Rectal smooth muscle tissue (tissue), 1 donor: Measurements from ENCODE around the gene LOXL1.

Experiments used
- H3K27ac ChIP-seq: one replicate; pipeline ENCODE4 v1.7.0; 2013; ENCODE audit warnings: low read depth, low read length, inconsistent platforms
- H3K27me3 ChIP-seq: one replicate; pipeline ENCODE4 v1.7.0; 2013; ENCODE audit warnings: low read length; ENCODE audit not compliant: control insufficient read depth, insufficient read depth
- H3K36me3 ChIP-seq: one replicate; pipeline ENCODE4 v1.7.0; 2013; ENCODE audit warnings: low read length; ENCODE audit not compliant: control insufficient read depth, insufficient read depth
- H3K4me1 ChIP-seq: one replicate; pipeline ENCODE4 v1.7.0; 2013; ENCODE audit warnings: low read length; ENCODE audit not compliant: control insufficient read depth, insufficient read depth
- H3K4me3 ChIP-seq: one replicate; pipeline ENCODE4 v1.7.0; 2013; ENCODE audit warnings: low read length
- H3K9ac ChIP-seq: one replicate; pipeline ENCODE4 v1.7.0; 2013; ENCODE audit warnings: low read length

LOXL1 gene

DNA sequence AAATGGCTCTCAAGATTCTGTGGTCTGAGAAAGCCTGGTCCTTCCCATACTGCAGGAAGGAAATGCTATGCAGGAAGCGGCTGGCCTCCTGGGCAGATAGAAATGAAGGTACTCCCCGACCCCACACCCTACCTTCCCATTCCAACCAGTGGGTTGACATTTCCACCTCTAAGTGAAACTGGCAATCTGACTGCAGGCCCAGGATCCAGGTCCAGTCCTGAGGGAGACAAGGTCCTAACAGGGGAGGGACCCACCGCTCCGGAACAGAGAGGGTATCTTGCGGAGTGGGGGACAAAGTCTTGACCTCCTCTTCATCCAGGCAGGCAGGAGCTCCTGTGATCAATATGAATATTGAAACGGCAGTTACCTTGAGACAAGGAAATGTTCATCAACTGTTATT, 6.6 kb upstream of the LOXL1 start:
- Histone ChIP-seq H3K36me3 (no peaks in the 10 kb centered on the region), H3K4me1 (peaks cover 16% of the 10 kb centered on the region)

GRCh38 chr15:73921254-73921925, 4.9 kb upstream of the LOXL1 start:
- Histone ChIP-seq H3K36me3 (no peaks in the 10 kb centered on the region), H3K4me1 (peaks cover 21% of the 10 kb centered on the region), H3K9ac (no peak overlapping the region), H3K27ac (no peak overlapping the region), H3K27me3 (no peaks in the 10 kb centered on the region), H3K4me3 (no peak overlapping the region)

More for the DNA sequence above, 6.6 kb upstream of the LOXL1 start:
- Histone ChIP-seq H3K27me3 (no peaks in the 10 kb centered on the region), H3K27ac (no peak overlapping the region), H3K4me3 (no peak overlapping the region), H3K9ac (no peak overlapping the region)

GRCh38 chr15:73922186-73923151, 3.8 kb upstream of the LOXL1 start:
- Histone ChIP-seq H3K27ac (no peak overlapping the region), H3K4me1 (peaks cover 21% of the 10 kb centered on the region)

GRCh38 chr15:73923156-73923487, 3.1 kb upstream of the LOXL1 start:
- Histone ChIP-seq H3K27ac (no peak overlapping the region), H3K4me3 (no peak overlapping the region), H3K36me3 (no peaks in the 10 kb centered on the region), H3K9ac (no peak overlapping the region), H3K27me3 (no peaks in the 10 kb centered on the region), H3K4me1 (peaks cover 24% of the 10 kb centered on the region)

More at GRCh38 chr15:73922186-73923151, 3.8 kb upstream of the LOXL1 start:
- H3K4me3 ChIP-seq, result no peak overlapping the region
- no peak overlapping the region for H3K9ac ChIP-seq
- no peaks in the 10 kb centered on the region for H3K27me3 ChIP-seq
- H3K36me3 ChIP-seq, result no peaks in the 10 kb centered on the region

GRCh38 chr15:73923488-73924164, 2.6 kb upstream of the LOXL1 start:
- Histone ChIP-seq H3K4me1 (peaks cover 25% of the 10 kb centered on the region), H3K4me3 (no peak overlapping the region), H3K36me3 (no peaks in the 10 kb centered on the region), H3K27me3 (no peaks in the 10 kb centered on the region), H3K9ac (no peak overlapping the region), H3K27ac (peak overlapping the region; percentile 85)

DNA sequence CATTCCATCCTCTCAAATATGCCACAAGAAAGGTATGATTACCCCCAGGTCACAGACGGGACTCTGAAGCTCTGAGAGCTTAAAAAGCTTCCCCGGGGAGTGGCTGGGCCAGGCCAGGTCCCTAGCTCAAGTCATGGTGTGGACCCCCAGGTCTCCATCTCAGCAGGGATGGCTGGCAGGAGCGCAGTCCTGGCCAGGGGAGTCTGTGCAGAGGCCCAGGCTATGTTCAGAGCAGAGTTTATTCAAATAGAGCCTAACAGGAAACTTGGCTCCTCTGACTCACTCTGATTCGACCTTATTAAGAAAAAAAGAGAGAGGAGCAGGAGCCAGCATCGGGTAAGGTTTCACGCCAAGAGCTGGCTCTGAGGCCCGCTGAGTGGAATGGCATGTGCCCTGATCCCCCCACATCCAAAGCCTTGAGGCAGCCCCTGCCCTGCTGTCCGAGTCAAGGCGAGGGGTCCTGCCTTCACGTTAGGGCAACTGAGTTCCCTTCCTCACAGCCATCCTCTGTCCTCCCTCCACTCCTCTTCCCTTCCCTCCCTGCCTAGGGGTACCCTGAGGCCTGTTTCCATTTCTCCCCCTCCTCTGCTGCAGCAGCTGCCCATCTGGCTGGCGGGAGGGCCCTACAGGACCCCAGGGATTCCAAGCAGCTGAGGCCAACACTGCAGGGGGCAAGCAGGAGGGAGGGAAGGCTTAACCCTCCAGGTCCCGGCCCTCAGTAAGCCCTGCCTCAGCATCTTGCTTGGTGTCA, 1.9 kb upstream of the LOXL1 start:
- H3K4me1 ChIP-seq, result peaks cover 25% of the 10 kb centered on the region
- H3K27ac ChIP-seq, result peak overlapping the region; percentile 85
- H3K4me3 ChIP-seq, result no peak overlapping the region
- peak overlapping the region; percentile 19 for H3K9ac ChIP-seq
- H3K36me3 ChIP-seq, result no peaks in the 10 kb centered on the region
- no peaks in the 10 kb centered on the region for H3K27me3 ChIP-seq

DNA sequence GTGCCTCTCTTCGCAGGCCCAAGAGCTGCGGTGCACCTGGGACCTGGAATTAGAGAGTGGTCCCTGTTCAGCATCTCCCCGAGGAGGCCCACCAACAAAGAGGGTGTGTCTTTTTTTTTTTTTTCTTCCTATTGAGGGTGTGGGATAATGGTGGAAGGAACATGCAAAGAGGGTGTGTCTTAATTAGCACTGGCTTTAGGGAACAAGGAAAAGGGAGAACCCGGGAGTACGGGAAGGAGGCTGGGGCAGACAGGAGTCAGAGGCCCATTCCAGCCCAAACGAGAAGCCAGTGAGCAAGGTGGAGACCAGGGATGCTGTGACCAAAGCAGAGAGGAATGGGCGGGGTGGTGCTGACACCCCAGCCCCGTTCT, 429 bp upstream of the LOXL1 start:
- H3K4me1 ChIP-seq, result peaks cover 25% of the 10 kb centered on the region
- no peak overlapping the region for H3K9ac ChIP-seq
- peak overlapping the region; percentile 94 for H3K27ac ChIP-seq
- H3K27me3 ChIP-seq, result no peaks in the 10 kb centered on the region
- peak overlapping the region; percentile 64 for H3K4me3 ChIP-seq
- no peaks in the 10 kb centered on the region for H3K36me3 ChIP-seq

DNA sequence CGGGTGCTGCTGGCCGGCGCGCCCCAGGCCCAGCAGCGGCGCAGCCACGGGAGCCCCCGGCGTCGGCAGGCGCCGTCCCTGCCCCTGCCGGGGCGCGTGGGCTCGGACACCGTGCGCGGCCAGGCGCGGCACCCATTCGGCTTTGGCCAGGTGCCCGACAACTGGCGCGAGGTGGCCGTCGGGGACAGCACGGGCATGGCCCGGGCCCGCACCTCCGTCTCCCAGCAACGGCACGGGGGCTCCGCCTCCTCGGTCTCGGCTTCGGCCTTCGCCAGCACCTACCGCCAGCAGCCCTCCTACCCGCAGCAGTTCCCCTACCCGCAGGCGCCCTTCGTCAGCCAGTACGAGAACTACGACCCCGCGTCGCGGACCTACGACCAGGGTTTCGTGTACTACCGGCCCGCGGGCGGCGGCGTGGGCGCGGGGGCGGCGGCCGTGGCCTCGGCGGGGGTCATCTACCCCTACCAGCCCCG, 777 bp downstream of the LOXL1 start:
- Histone ChIP-seq H3K4me3 (peak overlapping the region; percentile 64), H3K4me1 (peaks cover 25% of the 10 kb centered on the region), H3K27me3 (no peaks in the 10 kb centered on the region), H3K27ac (peak overlapping the region; percentile 94), H3K9ac (peak overlapping the region; percentile 10), H3K36me3 (no peaks in the 10 kb centered on the region)

- Histone ChIP-seq H3K9ac (peak overlapping the region; percentile 10), H3K27me3 (no peaks in the 10 kb centered on the region), H3K4me3 (peak overlapping the region; percentile 64), H3K27ac (peak overlapping the region; percentile 94), H3K4me1 (peaks cover 25% of the 10 kb centered on the region), H3K36me3 (no peaks in the 10 kb centered on the region)
Measured at GRCh38 chr15:73927476-73928240, 1.4 kb downstream of the LOXL1 start.

- H3K27ac ChIP-seq, result no peak overlapping the region
- H3K36me3 ChIP-seq, result no peaks in the 10 kb centered on the region
- H3K4me1 ChIP-seq, result peaks cover 22% of the 10 kb centered on the region
- H3K27me3 ChIP-seq, result no peaks in the 10 kb centered on the region
- peak overlapping the region; percentile 64 for H3K4me3 ChIP-seq
- H3K9ac ChIP-seq, result no peak overlapping the region
Measured at GRCh38 chr15:73928241-73928579, 1.9 kb downstream of the LOXL1 start.

- H3K27ac ChIP-seq, result no peak overlapping the region
- no peaks in the 10 kb centered on the region for H3K27me3 ChIP-seq
- no peak overlapping the region for H3K9ac ChIP-seq
- H3K4me1 ChIP-seq, result peaks cover 14% of the 10 kb centered on the region
- peak overlapping the region; percentile 29 for H3K4me3 ChIP-seq
- no peaks in the 10 kb centered on the region for H3K36me3 ChIP-seq
Measured at GRCh38 chr15:73928971-73929627, 2.8 kb downstream of the LOXL1 start.
